ENCODE results near the gene BMPR1A. TPM values are rescaled to one million over a fixed set of nuclear protein-coding genes. Genes with fewer than 3 reads are reported as not detected.

The BMPR1A gene
- total and polyA plus RNA-seq, 9 of the 15 experiments (the other 6 are each of a cell fraction or from before 2014, with no cell fraction given): 1.6 to 17.5 (median 9.1) TPM

DNA sequence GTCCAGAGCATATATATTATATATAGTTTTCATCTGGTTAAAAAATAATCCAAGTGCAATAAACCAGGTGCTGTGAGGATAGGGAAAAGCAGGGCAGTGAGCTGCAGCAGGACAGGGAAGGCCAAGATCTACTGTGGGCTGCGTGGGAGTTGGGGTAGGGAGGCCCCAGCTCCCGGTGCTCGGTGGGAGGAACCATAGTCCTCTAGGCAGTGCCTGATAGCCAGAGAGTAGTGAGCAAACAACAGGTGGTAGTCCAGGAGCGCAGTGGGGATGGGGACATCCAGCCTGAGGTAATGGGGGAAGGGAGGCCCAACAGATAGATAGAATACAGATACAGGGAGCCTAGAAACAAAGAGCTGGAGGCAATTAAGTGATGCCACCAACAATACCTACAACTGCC lies 4.1 kb upstream of the BMPR1A start (continued):
- TF ChIP-seq, protein P1, sequence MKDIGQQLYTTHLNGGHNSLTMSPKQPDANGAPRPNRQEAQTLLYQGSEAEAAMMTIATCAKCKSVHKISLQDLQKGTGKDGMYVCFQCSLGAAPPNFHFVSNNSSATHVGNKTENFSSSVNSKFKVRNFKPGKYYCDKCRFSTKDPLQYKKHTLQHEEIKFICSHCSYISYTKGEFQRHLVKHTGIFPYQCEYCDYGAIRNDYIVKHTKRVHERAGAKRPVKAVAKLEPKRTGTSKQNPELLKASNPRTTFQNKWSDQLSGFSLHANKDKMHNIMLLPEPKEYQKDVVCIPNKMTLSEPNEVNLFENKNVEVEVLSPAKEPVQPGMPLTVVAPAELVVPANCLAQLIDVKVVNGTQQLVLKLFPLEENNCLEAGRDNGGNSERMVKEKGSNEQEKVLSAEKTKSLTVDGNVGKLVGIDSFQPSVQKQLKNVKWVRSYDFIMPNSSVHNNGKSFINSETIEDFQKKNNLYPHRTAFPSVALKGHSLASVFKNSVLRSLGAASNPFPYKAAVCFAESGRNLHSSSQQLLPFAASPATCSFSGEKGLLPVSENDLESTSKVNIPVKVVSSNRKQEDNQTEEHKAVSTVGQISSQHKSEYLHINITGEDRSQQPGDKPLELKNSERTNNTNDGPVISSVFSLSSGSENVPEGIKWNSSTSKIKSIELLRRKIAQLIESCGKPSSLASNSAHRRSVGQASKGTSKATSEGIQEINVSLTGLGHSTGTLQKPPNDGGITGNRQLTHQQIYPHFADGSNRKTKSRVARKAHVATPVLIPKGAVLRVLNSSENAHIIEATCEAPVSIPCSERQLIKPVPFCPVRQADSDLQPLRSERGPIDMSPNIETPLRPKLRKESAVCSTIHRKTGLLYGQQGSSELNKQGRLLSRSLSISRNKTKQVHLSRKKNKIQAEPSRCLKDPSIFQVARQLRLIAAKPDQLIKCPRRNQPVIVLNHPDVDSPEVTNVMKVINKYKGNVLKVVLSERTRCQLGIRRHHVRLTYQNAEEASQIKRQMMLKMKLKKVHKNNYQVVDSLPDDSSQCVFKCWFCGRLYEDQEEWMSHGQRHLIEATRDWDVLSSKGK (CRISPR knock-in tag; IDR thresholded peaks at IDR 0.05): no peak
- TF ChIP-seq MECOM (CRISPR knock-in tag; IDR thresholded peaks at IDR 0.05) (no peak), KDM1A (IDR thresholded peaks at IDR 0.05) (peak in 1 of 2 experiments; percentile 61; a peak in 2 of 4 replicates), RBM14 (IDR thresholded peaks at IDR 0.05; ENCODE audit: borderline replicate concordance, insufficient read depth, low read depth, low read length) (no peak), FOSL1 (tag; conservative IDR thresholded peaks at IDR 0.05) (no peak), MTA1 (IDR thresholded peaks at IDR 0.05; ENCODE audit: borderline replicate concordance) (no peak), ZNF644 (tag; IDR thresholded peaks at IDR 0.05; ENCODE audit: low read depth) (no peak), SRSF3 (IDR thresholded peaks at IDR 0.05; ENCODE audit: insufficient read depth, low read length) (no peak), MCM7 (IDR thresholded peaks at IDR 0.05) (no peak), GTF3C2 (IDR thresholded peaks at IDR 0.05; ENCODE audit: borderline replicate concordance, extremely low read depth, insufficient read length) (no peak), ARNT (IDR thresholded peaks at IDR 0.05) (no peak), ZEB2 (IDR thresholded peaks at IDR 0.05) (peak; percentile 85), ZNF354B (CRISPR knock-in tag; IDR thresholded peaks at IDR 0.05) (no peak), XRCC4 (IDR thresholded peaks at IDR 0.05; ENCODE audit: extremely low read depth, insufficient read depth, insufficient read length) (no peak), ZNF717 (CRISPR knock-in tag; IDR thresholded peaks at IDR 0.05) (no peak), ZNF639 (CRISPR knock-in tag; conservative IDR thresholded peaks at IDR 0.05 in 1 of 2, IDR thresholded peaks at IDR 0.05 in 1 of 2) (0 out of 4 replicates have a peak, but pooled peaks of 1 of the 2 experiments have one; percentile 26)
- TF ChIP-seq, protein P2, sequence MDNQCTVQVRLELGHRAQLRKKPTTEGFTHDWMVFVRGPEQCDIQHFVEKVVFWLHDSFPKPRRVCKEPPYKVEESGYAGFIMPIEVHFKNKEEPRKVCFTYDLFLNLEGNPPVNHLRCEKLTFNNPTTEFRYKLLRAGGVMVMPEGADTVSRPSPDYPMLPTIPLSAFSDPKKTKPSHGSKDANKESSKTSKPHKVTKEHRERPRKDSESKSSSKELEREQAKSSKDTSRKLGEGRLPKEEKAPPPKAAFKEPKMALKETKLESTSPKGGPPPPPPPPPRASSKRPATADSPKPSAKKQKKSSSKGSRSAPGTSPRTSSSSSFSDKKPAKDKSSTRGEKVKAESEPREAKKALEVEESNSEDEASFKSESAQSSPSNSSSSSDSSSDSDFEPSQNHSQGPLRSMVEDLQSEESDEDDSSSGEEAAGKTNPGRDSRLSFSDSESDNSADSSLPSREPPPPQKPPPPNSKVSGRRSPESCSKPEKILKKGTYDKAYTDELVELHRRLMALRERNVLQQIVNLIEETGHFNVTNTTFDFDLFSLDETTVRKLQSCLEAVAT (IDR thresholded peaks at IDR 0.05): no peak
- TF ChIP-seq, protein P3, sequence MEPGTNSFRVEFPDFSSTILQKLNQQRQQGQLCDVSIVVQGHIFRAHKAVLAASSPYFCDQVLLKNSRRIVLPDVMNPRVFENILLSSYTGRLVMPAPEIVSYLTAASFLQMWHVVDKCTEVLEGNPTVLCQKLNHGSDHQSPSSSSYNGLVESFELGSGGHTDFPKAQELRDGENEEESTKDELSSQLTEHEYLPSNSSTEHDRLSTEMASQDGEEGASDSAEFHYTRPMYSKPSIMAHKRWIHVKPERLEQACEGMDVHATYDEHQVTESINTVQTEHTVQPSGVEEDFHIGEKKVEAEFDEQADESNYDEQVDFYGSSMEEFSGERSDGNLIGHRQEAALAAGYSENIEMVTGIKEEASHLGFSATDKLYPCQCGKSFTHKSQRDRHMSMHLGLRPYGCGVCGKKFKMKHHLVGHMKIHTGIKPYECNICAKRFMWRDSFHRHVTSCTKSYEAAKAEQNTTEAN (CRISPR knock-in tag; IDR thresholded peaks at IDR 0.05): no peak

Data from K562 (cell line).